CD14-positive monocyte (primary cell): Measurements from ENCODE around the gene MAP1LC3C. TPM values are rescaled to one million over a fixed set of nuclear protein-coding genes. Genes with fewer than 3 reads are reported as not detected.

Experiments used
- DNase-seq, 3 donors: peaks; one replicate each; pipeline ENCODE4 v3.0.0-alpha.2; 2011 to 2022
- H2AFZ ChIP-seq: 2 replicates; pipeline ENCODE4 v1.6.0; 2012; ENCODE audit warnings: mild to moderate bottlenecking, low read depth, low read length, inconsistent platforms; ENCODE audit not compliant: insufficient read depth, poor library complexity, severe bottlenecking
- H3K27ac ChIP-seq, 2 donors: 1 replicate in 1 of 2; 2 replicates in 1 of 2; pipeline ENCODE4 v1.5.1; 2012 to 2013; ENCODE audit warnings: low read length in 2 of 2, control low read depth in 1 of 2, inconsistent platforms in 1 of 2, low read depth in 1 of 2, mild to moderate bottlenecking in 1 of 2
- H3K27me3 ChIP-seq, 2 donors: one replicate each; pipeline versions ENCODE4 v1.6.0 to v1.6.1; 2011 to 2013; ENCODE audit warnings: low read length in 2 of 2; ENCODE audit not compliant: control insufficient read depth in 2 of 2, insufficient read depth in 2 of 2
- H3K36me3 ChIP-seq, 2 donors: replicated peaks in 1 of 2; 1 replicate in 1 of 2; 2 replicates in 1 of 2; pipeline versions ENCODE4 v1.5.1 to v1.6.1; 2012 to 2013; ENCODE audit warnings: low read length in 2 of 2, control low read depth in 1 of 2, inconsistent platforms in 1 of 2, mild to moderate bottlenecking in 1 of 2; ENCODE audit not compliant: insufficient read depth in 2 of 2, control insufficient read depth in 1 of 2
- H3K4me1 ChIP-seq, 2 donors: 1 replicate in 1 of 2; 2 replicates in 1 of 2; pipeline versions ENCODE4 v1.5.1 to v1.6.1; 2012 to 2013; ENCODE audit warnings: low read length in 2 of 2, control low read depth in 1 of 2, inconsistent platforms in 1 of 2, mild to moderate bottlenecking in 1 of 2, moderate library complexity in 1 of 2; ENCODE audit not compliant: insufficient read depth in 2 of 2, control insufficient read depth in 1 of 2
- H3K4me2 ChIP-seq: replicated peaks from 2 replicates; pipeline ENCODE3; 2012; ENCODE audit warnings: low read length, moderate library complexity, mild to moderate bottlenecking; ENCODE audit not compliant: poor library complexity, severe bottlenecking; ENCODE audit errors: extremely low read depth
- H3K4me3 ChIP-seq, 3 experiments: fragments of 200-600 bp in 1 of 3; sonication (generic) in 1 of 3; replicated peaks in 1 of 3; 1 replicate in 2 of 3; 2 replicates in 1 of 3; pipeline ENCODE4 v1.5.1; 2011 to 2013; ENCODE audit warnings: low read length in 3 of 3, mild to moderate bottlenecking in 3 of 3, control low read depth in 2 of 3, low read depth in 2 of 3, inconsistent platforms in 1 of 3, moderate library complexity in 1 of 3
- H3K79me2 ChIP-seq: 2 replicates; pipeline ENCODE4 v1.6.0; 2012; ENCODE audit warnings: mild to moderate bottlenecking, control low read depth, inconsistent platforms, low read length, moderate library complexity; ENCODE audit not compliant: insufficient read depth
- H3K9ac ChIP-seq: 2 replicates; pipeline ENCODE4 v1.6.0; 2017; ENCODE audit warnings: low read length, mild to moderate bottlenecking; ENCODE audit not compliant: insufficient read depth, poor library complexity, severe bottlenecking
- H3K9me3 ChIP-seq, 2 donors: replicated peaks in 1 of 2; 1 replicate in 1 of 2; 2 replicates in 1 of 2; pipeline versions ENCODE4 v1.5.1 to v1.6.1; 2012 to 2013; ENCODE audit warnings: low read length in 2 of 2, control low read depth in 1 of 2; ENCODE audit not compliant: control insufficient read depth in 1 of 2, insufficient read depth in 1 of 2
- H4K20me1 ChIP-seq: 2 replicates; pipeline ENCODE4 v1.6.0; 2012; ENCODE audit warnings: mild to moderate bottlenecking, low read length, control low read depth, moderate library complexity; ENCODE audit not compliant: insufficient read depth
- H3K27ac Mint-ChIP-seq, 7 donors: one replicate each; pipeline ENCODE4 v1.8.0; 2020; ENCODE audit warnings: mild to moderate bottlenecking in 7 of 7, mixed read lengths in 7 of 7, moderate library complexity in 6 of 7, inconsistent platforms in 2 of 7
- H3K27me3 Mint-ChIP-seq, 3 donors: one replicate each; pipeline ENCODE4 v1.8.0; 2021 to 2022; ENCODE audit warnings: low read depth in 3 of 3, mild to moderate bottlenecking in 3 of 3, mixed read lengths in 3 of 3, moderate library complexity in 3 of 3, inconsistent platforms in 1 of 3
- H3K36me3 Mint-ChIP-seq, 2 donors: one replicate each; pipeline ENCODE4 v1.8.0; 2020; ENCODE audit warnings: mixed read lengths in 2 of 2, inconsistent platforms in 1 of 2, mild to moderate bottlenecking in 1 of 2
- H3K4me1 Mint-ChIP-seq: one replicate; pipeline ENCODE4 v1.8.0; 2020; ENCODE audit warnings: mild to moderate bottlenecking, mixed read lengths
- H3K4me3 Mint-ChIP-seq, 2 donors: one replicate each; pipeline ENCODE4 v1.8.0; 2020; ENCODE audit warnings: mild to moderate bottlenecking in 2 of 2, mixed read lengths in 2 of 2, moderate library complexity in 1 of 2
- H3K9me3 Mint-ChIP-seq, 7 donors: one replicate each; pipeline ENCODE4 v1.8.0; 2020 to 2022; ENCODE audit warnings: mixed read lengths in 7 of 7, mild to moderate bottlenecking in 6 of 7, moderate library complexity in 6 of 7, inconsistent platforms in 2 of 7
- CTCF ChIP-seq: fragments of 200-600 bp; IDR thresholded peaks from one replicate; pipeline ENCODE4 v1.8.0; 2022; ENCODE audit warnings: antibody characterized with exemption, mild to moderate bottlenecking
- WGBS: methylation state at CpG from one replicate; pipeline ENCODE4 v1.1.5; 2013; ENCODE audit warnings: missing lambda C conversion rate; ENCODE audit not compliant: insufficient coverage; 5-methylcytosine and 5-hydroxymethylcytosine counted together
- intact Hi-C, 2 donors: fragments of 100-400 bp; cut with micrococcal nuclease; formaldehyde crosslinking; loops; one replicate each; pipeline versions ENCODE4 v1.15.0 to v1.15.1; 2023
- polyA plus RNA-seq, 3 donors: library from polyadenylated mRNA; depleted of rRNA in 1 of 3; unstranded in 2 of 3; stranded (reverse) in 1 of 3; fragments of 300-500 nt in 2 of 3; fragments of >200 nt in 1 of 3; fragmentation: Illumina TruSeq in 2 of 3; gene quantifications; 1 replicate in 2 of 3; 2 replicates in 1 of 3; pipeline ENCODE4 v1.2.3, GENCODE V29; 2012 to 2021

MAP1LC3C gene
- polyA plus RNA-seq, 3 donors: 0.07 TPM; not detected in 2

- Mint-ChIP-seq H3K4me3 (no peak overlapping the region), H3K36me3 (no peaks in the 10 kb centered on the region), H3K27me3 (peaks cover 1 to 7% (median 4%) of the 10 kb centered on the region in 3 donors), H3K4me1 (no peaks in the 10 kb centered on the region), H3K9me3 (peaks cover 0 to 2% (median 0%) of the 10 kb centered on the region in 7 donors), H3K27ac (no peak overlapping the region)
- H3K27ac ChIP-seq: no peak overlapping the region
- no peaks in the 10 kb centered on the region for H3K9me3 ChIP-seq
- no peaks in the 10 kb centered on the region for H4K20me1 ChIP-seq
- no peak overlapping the region for H3K4me3 ChIP-seq
- no peaks in the 10 kb centered on the region for H3K79me2 ChIP-seq
- H2AFZ ChIP-seq: no peak overlapping the region
- 85% methylated on average over 2 of the region's 6 CpGs for WGBS
- H3K36me3 ChIP-seq: no peaks in the 10 kb centered on the region
- intact Hi-C loops: no loop called here
- H3K9ac ChIP-seq: no peak overlapping the region
- no peak for TF ChIP-seq CTCF
- no peaks in the 10 kb centered on the region for H3K27me3 ChIP-seq
- no peaks in the 10 kb centered on the region for H3K4me1 ChIP-seq
- DNase-seq: no peak
- H3K4me2 ChIP-seq: no peak overlapping the region
These were observed 26.1 kb downstream of the MAP1LC3C start for GRCh38 chr1:241972703-241973369.

- DNase-seq: no peak
These were observed 30.3 kb downstream of the MAP1LC3C start for GRCh38 chr1:241968611-241969010.

More at GRCh38 chr1:241968611-241969010, 30.3 kb downstream of the MAP1LC3C start:
- no peak overlapping the region for H2AFZ ChIP-seq
- H3K79me2 ChIP-seq: no peaks in the 10 kb centered on the region
- H3K36me3 Mint-ChIP-seq: no peaks in the 10 kb centered on the region
- no peak overlapping the region for H3K27ac Mint-ChIP-seq
- no peak overlapping the region for H3K4me3 Mint-ChIP-seq
- peaks cover 1 to 5% (median 4%) of the 10 kb centered on the region in 3 donors for H3K27me3 Mint-ChIP-seq
- H4K20me1 ChIP-seq: no peaks in the 10 kb centered on the region
- H3K27me3 ChIP-seq: no peaks in the 10 kb centered on the region
- 80% methylated on average over 1 of the region's 4 CpGs for WGBS
- no peak overlapping the region for H3K9ac ChIP-seq
- intact Hi-C loops: no loop called here
- H3K9me3 ChIP-seq: no peaks in the 10 kb centered on the region
- peaks cover 0 to 3% (median 2%) of the 10 kb centered on the region in 7 donors for H3K9me3 Mint-ChIP-seq
- no peak overlapping the region for H3K27ac ChIP-seq
- no peak overlapping the region for H3K4me2 ChIP-seq
- no peak overlapping the region for H3K4me3 ChIP-seq
- TF ChIP-seq CTCF: no peak
- peaks cover 7% of the 10 kb centered on the region for H3K4me1 Mint-ChIP-seq
- peaks cover 0 to 6% of the 10 kb centered on the region in 2 donors for H3K4me1 ChIP-seq
- no peaks in the 10 kb centered on the region for H3K36me3 ChIP-seq
